Heart right ventricle (tissue), 16 donors: ENCODE data around the gene HMGCL. TPM values are rescaled to one million over a fixed set of nuclear protein-coding genes. Genes with fewer than 3 reads are reported as not detected.

Experiments
- ATAC-seq, 8 donors: fragments of 200-7000 bp; cut with Tn5 transposase; one replicate each; pipeline ENCODE4 v1.9.1; 2020; ENCODE audit warnings: mild to moderate bottlenecking in 8 of 8, moderate library complexity in 8 of 8, moderate number of reproducible peaks in 1 of 8
- DNase-seq, 2 donors: peaks; one replicate each; pipeline ENCODE4 v3.0.0-alpha.2; 2020
- H3K27ac ChIP-seq, 10 donors: fragments of 200-600 bp; sonication (generic) in 2 of 10; one replicate each; pipeline versions ENCODE4 v1.5.0 to v1.8.0; 2020 to 2022; ENCODE audit warnings: mild to moderate bottlenecking in 3 of 10
- H3K27me3 ChIP-seq, 7 donors: fragments of 200-600 bp; one replicate each; pipeline ENCODE4 v1.8.0; 2021 to 2022; ENCODE audit warnings: mild to moderate bottlenecking in 2 of 7
- H3K36me3 ChIP-seq, 9 donors: fragments of 200-600 bp; sonication (generic) in 1 of 9; one replicate each; pipeline versions ENCODE4 v1.5.0 to v1.8.0; 2020 to 2022; ENCODE audit warnings: mild to moderate bottlenecking in 2 of 9
- H3K4me1 ChIP-seq, 9 donors: fragments of 200-600 bp; sonication (generic) in 1 of 9; one replicate each; pipeline versions ENCODE4 v1.5.0 to v1.8.0; 2020 to 2022; ENCODE audit warnings: mild to moderate bottlenecking in 4 of 9
- H3K4me3 ChIP-seq, 10 donors: fragments of 200-600 bp; sonication (generic) in 2 of 10; one replicate each; pipeline versions ENCODE4 v1.5.0 to v1.8.0; 2020 to 2022; ENCODE audit warnings: mild to moderate bottlenecking in 7 of 10, moderate library complexity in 2 of 10
- H3K9me3 ChIP-seq, 11 donors: fragments of 200-600 bp in 10 of 11; sonication (generic) in 2 of 11; one replicate each; pipeline versions ENCODE4 v1.5.0 to v1.8.0; 2013 to 2022; ENCODE audit warnings: mild to moderate bottlenecking in 2 of 11, control low read depth in 1 of 11, moderate library complexity in 1 of 11
- CTCF ChIP-seq, 9 donors: fragments of 200-600 bp; sonication (generic) in 2 of 9; IDR thresholded peaks; one replicate each; pipeline versions ENCODE4 v1.5.0 to v1.8.0; 2021 to 2022; ENCODE audit warnings: antibody characterized with exemption in 9 of 9, mild to moderate bottlenecking in 5 of 9, moderate library complexity in 1 of 9
- WGBS, 2 donors: extraction: QIAGEN DNeasy Blood & Tissue Kit; methylation state at CpG; one replicate each; pipeline ENCODE4 v1.1.7; 2013; ENCODE audit warnings: inconsistent platforms in 1 of 2; 5-methylcytosine and 5-hydroxymethylcytosine counted together
- intact Hi-C, 10 donors: fragments of 100-400 bp; cut with DNase I; formaldehyde crosslinking; loops; one replicate each; pipeline versions ENCODE4 v1.11.1 to v1.14.2; 2022
- long read RNA-seq, 3 donors: library from polyadenylated mRNA; unstranded; transcript quantifications; one replicate each; pipeline ENCODE4 v2.0.0, GENCODE V29; 2020 to 2021
- polyA plus RNA-seq, 2 donors: library from polyadenylated mRNA; stranded (reverse); fragments of 200-250 nt; gene quantifications; one replicate each; pipeline ENCODE4 v1.2.3, GENCODE V29; 2013
- total RNA-seq, 10 donors: library from RNA; stranded (reverse); fragmentation: NEBNext Ultra II Directional in 3 of 10; extraction: Animal tissue kit (Norgen Biotek cat#: 25700) in 3 of 10; gene quantifications; one replicate each; pipeline versions ENCODE4 v1.2.1 to v1.2.4, GENCODE V29; 2021 to 2023
- donor health status: Arrhythmogenic right ventricular cardiomyopathy.
- donor health status: ischemic (EF 13 %, LVEDD 7.1; RV severe dilation, severe dysfunction).
- donor health status: healthy with polysubstance abuse.
- donor health status: DM: no; HTN: yes; CAD: no.
- donor health status: DM: no; HTN: no; CAD: no.
- donor health status: ischemic (EF 25% LVEDD 6.9; RV normal size, moderate dysfunction).
- donor health status: ischemic (EF 25% LVEDD 5.7; RV mildly dilated, moderate dysfunction).
- donor health status: healthy.
- donor health status: DM: yes; HTN: yes; CAD: no.
- donor health status: Ischemic cardiomyopathy.
- donor health status: ischemic (EF 35%, LVEDD 5.7; RV mildly dilated, moderate dysfunction).
- donor health status: nonischemic (EF 11% LVEDD 7.7; RV severe dilation, severe dysfunction).
- donor health status: DM: yes; HTN: yes; CAD: no.
- donor health status: PGD.
- donor health status: ischemic (EF 29% LVEDD 5.4; RV normal size, mild dysfunction).
- donor health status: nonischemic (EF 23%, LVEDD 6.1; RV moderate dilation, normal function).

HMGCL gene
- 10 to 100 TPM; 27.8 to 44.3 (median 40.1) TPM for total RNA-seq
- polyA plus RNA-seq = 10 to 100 TPM; 25.7 to 26.9 TPM
- long read RNA-seq, donor 1, transcript HMGCL-203 (9 exons, 1,600 nt) = major isoform, 37 of 59 reads
- long read RNA-seq, donor 1, transcript HMGCL-204 (7 exons, 1,354 nt) = minor isoform, 16 of 59 reads
- long read RNA-seq, donor 1, partial matches to known transcripts = 1 of 59 reads
- long read RNA-seq, donor 1, other reads (novel, unspliced or antisense) = 5 of 59 reads
- long read RNA-seq, donor 2, transcript HMGCL-204 (7 exons, 1,354 nt) = minor isoform, 24 of 66 reads
- long read RNA-seq, donor 2, transcript HMGCL-203 (9 exons, 1,600 nt) = major isoform, 33 of 66 reads
- long read RNA-seq, donor 2, partial matches to known transcripts = 4 of 66 reads
- long read RNA-seq, donor 2, other reads (novel, unspliced or antisense) = 5 of 66 reads
- long read RNA-seq, donor 3, transcript HMGCL-203 (9 exons, 1,600 nt) = major isoform, 92 of 138 reads
- long read RNA-seq, donor 3, transcript HMGCL-204 (7 exons, 1,354 nt) = minor isoform, 37 of 138 reads
- long read RNA-seq, donor 3, partial matches to known transcripts = 4 of 138 reads
- long read RNA-seq, donor 3, other reads (novel, unspliced or antisense) = 5 of 138 reads

GRCh38 chr1:23825076-23825761 lies at the start of gene HMGCL:
Gene HMGCL (minus strand): TSS chr1:23825429. CDS start chr1:23825415, 14 bp downstream.
- ATAC-seq = peak; percentile 98 to 100 (median 99)
- peak within 1 kb of the TSS; percentile 87 to 99 (median 96) for H3K27ac ChIP-seq
- DNase-seq = peak; percentile 90 to 93
- no peaks in the 10 kb centered on the region for H3K27me3 ChIP-seq
- intact Hi-C loops = loop anchor here in 2 of 10 donors (5.0 to 10.0 kb wide), 2 partner anchors 42 to 200 kb away; partner anchors contain the start of gene FUCA1 (in 1 of the 2)
- H3K9me3 ChIP-seq = no peaks in the 10 kb centered on the region
- WGBS, 2 donors = 1% methylated on average over 41 to 42 of the region's 42 CpGs
- peaks cover 0 to 3% (median 0%) of the 10 kb centered on the region in 9 donors for H3K36me3 ChIP-seq
- H3K4me3 ChIP-seq = peak within 1 kb of the TSS; percentile 74 to 99 (median 92)
- H3K4me1 ChIP-seq = peaks cover 2 to 22% (median 14%) of the 10 kb centered on the region in 9 donors
- no peak for TF ChIP-seq CTCF (IDR thresholded peaks at IDR 0.05)

- WGBS, 2 donors = 90 to 93% methylated on average over 3 of the region's 3 CpGs
- H3K4me1 ChIP-seq = peaks cover 2 to 18% (median 5%) of the 10 kb centered on the region in 9 donors
- TF ChIP-seq CTCF (IDR thresholded peaks at IDR 0.05) = no peak
- H3K36me3 ChIP-seq = no peaks in the 10 kb centered on the region
- ATAC-seq = no peak
- no peak for DNase-seq
- H3K27ac ChIP-seq = no peak overlapping the region
- intact Hi-C loops = no loop called here
- no peak overlapping the region for H3K4me3 ChIP-seq
- H3K27me3 ChIP-seq = no peaks in the 10 kb centered on the region
- peaks cover 0 to 7% (median 0%) of the 10 kb centered on the region in 11 donors for H3K9me3 ChIP-seq
Observed at GRCh38 chr1:23872421-23872820, 47.2 kb upstream of the HMGCL start.

- no peak for TF ChIP-seq CTCF (IDR thresholded peaks at IDR 0.05)
- Histone ChIP-seq H3K9me3 (no peaks in the 10 kb centered on the region), H3K4me3 (peak overlapping the region in 9 of 10 donors; percentile 49 to 95 (median 87)), H3K4me1 (peaks cover 5 to 45% (median 19%) of the 10 kb centered on the region in 9 donors), H3K27ac (peak overlapping the region in 7 of 10 donors; percentile 71 to 86 (median 78)), H3K36me3 (peaks cover 0 to 14% (median 0%) of the 10 kb centered on the region in 9 donors), H3K27me3 (no peaks in the 10 kb centered on the region)
- no peak for DNase-seq
- ATAC-seq = no peak
- WGBS, 2 donors = 48 to 50% methylated on average over 10 of the region's 10 CpGs
- intact Hi-C loops = loop anchor here (2.0 to 10.0 kb wide), 12 partner anchors 42 to 158 kb away; partner anchors contain the start of genes PITHD1 (in 4 of the 10), CNR2 (in 1 of the 10), GALE (in 1 of the 10) and HMGCL (in 1 of the 10)
Observed at GRCh38 chr1:23869051-23869450, 43.8 kb upstream of the HMGCL start.
